Astrocyte (in vitro differentiated cells and primary cell): Measurements from ENCODE around the gene PAPLN. TPM values are rescaled to one million over a fixed set of nuclear protein-coding genes. Genes with fewer than 3 reads are reported as not detected.

Experiments
- DNase-seq: peaks from one replicate; pipeline ENCODE4 v3.0.0-alpha.2; 2010; ENCODE audit warnings: low read depth
- FAIRE-seq: peaks from 2 replicates; lab custom pipeline; 2011; peaks lifted over from hg19 to GRCh38; lab: Jason Lieb, UNC
- H2AFZ ChIP-seq: 2 replicates; pipeline ENCODE4 v1.6.0; 2012; ENCODE audit warnings: low read depth, low read length, inconsistent platforms
- H3K27ac ChIP-seq: 2 replicates; pipeline ENCODE4 v1.5.1; 2011; ENCODE audit warnings: low read depth, low read length, inconsistent platforms
- H3K27me3 ChIP-seq: 2 replicates; pipeline ENCODE4 v1.6.0; 2011; ENCODE audit warnings: low read length, inconsistent platforms; ENCODE audit not compliant: insufficient read depth
- H3K36me3 ChIP-seq: 2 replicates; pipeline ENCODE4 v1.5.1; 2011; ENCODE audit warnings: low read length, inconsistent platforms; ENCODE audit not compliant: insufficient read depth
- H3K4me1 ChIP-seq: 2 replicates; pipeline ENCODE4 v1.5.1; 2011; ENCODE audit warnings: low read length, inconsistent platforms; ENCODE audit not compliant: insufficient read depth
- H3K4me2 ChIP-seq: 2 replicates; pipeline ENCODE4 v1.6.0; 2012; ENCODE audit warnings: low read length, inconsistent platforms
- H3K4me3 ChIP-seq: 2 replicates; pipeline ENCODE4 v1.5.1; 2011; ENCODE audit warnings: low read depth, mild to moderate bottlenecking, low read length, inconsistent platforms; ENCODE audit not compliant: insufficient read depth
- H3K79me2 ChIP-seq: 2 replicates; pipeline ENCODE4 v1.6.0; 2012; ENCODE audit warnings: mild to moderate bottlenecking, low read length, inconsistent platforms; ENCODE audit not compliant: insufficient read depth
- H3K9ac ChIP-seq: 2 replicates; pipeline ENCODE4 v1.6.0; 2012; ENCODE audit warnings: mild to moderate bottlenecking, low read length, inconsistent platforms
- H3K9me3 ChIP-seq: 2 replicates; pipeline ENCODE4 v1.5.1; 2012; ENCODE audit warnings: low read depth, mild to moderate bottlenecking, low read length, inconsistent platforms; ENCODE audit not compliant: insufficient read depth
- H4K20me1 ChIP-seq: 2 replicates; pipeline ENCODE4 v1.6.0; 2012; ENCODE audit warnings: low read length, inconsistent platforms; ENCODE audit not compliant: insufficient read depth
- H3K27ac Mint-ChIP-seq: one replicate; pipeline ENCODE4 v1.8.0; 2021; ENCODE audit warnings: mild to moderate bottlenecking, mixed read lengths; ENCODE audit not compliant: unreplicated experiment
- H3K27me3 Mint-ChIP-seq: one replicate; pipeline ENCODE4 v1.8.0; 2021; ENCODE audit warnings: low read depth, mixed read lengths; ENCODE audit not compliant: unreplicated experiment
- H3K36me3 Mint-ChIP-seq: one replicate; pipeline ENCODE4 v1.8.0; 2021; ENCODE audit warnings: low read depth, mixed read lengths; ENCODE audit not compliant: unreplicated experiment
- H3K4me1 Mint-ChIP-seq: one replicate; pipeline ENCODE4 v1.8.0; 2021; ENCODE audit warnings: low read depth, mixed read lengths; ENCODE audit not compliant: unreplicated experiment
- H3K4me3 Mint-ChIP-seq: one replicate; pipeline ENCODE4 v1.8.0; 2021; ENCODE audit warnings: mild to moderate bottlenecking, moderate library complexity, mixed read lengths; ENCODE audit not compliant: unreplicated experiment
- H3K9me3 Mint-ChIP-seq: one replicate; pipeline ENCODE4 v1.8.0; 2021; ENCODE audit warnings: mild to moderate bottlenecking, mixed read lengths; ENCODE audit not compliant: unreplicated experiment
- EZH2 ChIP-seq: IDR thresholded peaks from 2 replicates; pipeline ENCODE4 v1.6.1; 2012; ENCODE audit warnings: mild to moderate bottlenecking, low read length, inconsistent platforms; ENCODE audit not compliant: insufficient read depth
- total RNA-seq: library from RNA; stranded (reverse); gene quantifications from 2 replicates; pipeline ENCODE4 v1.2.1, GENCODE V29; 2021
- TF ChIP-seq, protein P1 (sequence below): IDR thresholded peaks from 2 replicates; pipeline ENCODE4 v1.5.1; 2011; ENCODE audit warnings: low read depth, mild to moderate bottlenecking, inconsistent platforms, low read length, moderate library complexity; ENCODE audit not compliant: insufficient read depth

Gene PAPLN
- total RNA-seq, 1 donor from 2014 or later = 5.0 TPM

DNA sequence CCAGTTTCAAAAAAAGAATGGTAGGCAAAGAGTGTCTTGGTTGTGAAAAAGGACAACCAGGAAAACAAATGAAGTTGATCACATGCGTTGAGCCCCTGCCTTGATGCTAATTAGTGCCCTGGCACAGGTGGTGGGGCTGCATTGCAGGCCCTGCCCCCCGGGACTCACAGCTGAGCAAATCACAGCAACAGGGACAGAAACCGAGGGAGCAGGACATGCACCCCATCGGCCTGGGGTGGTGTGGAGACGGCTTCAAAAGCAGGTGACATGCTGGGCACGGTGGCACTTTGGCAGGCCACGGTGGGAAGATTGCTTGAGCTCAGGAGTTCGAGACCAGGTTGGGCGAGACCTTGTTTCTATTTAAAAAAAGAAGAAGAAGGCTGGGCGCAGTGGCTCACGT is 1.1 kb upstream of the PAPLN start:
- Mint-ChIP-seq H3K4me1 (peaks cover 47% of the 10 kb centered on the region), H3K4me3 (peak overlapping the region; percentile 46), H3K27ac (peak overlapping the region; percentile 13), H3K9me3 (no peaks in the 10 kb centered on the region), H3K27me3 (peaks cover 19% of the 10 kb centered on the region), H3K36me3 (no peaks in the 10 kb centered on the region)
- Histone ChIP-seq H3K4me3 (no peak overlapping the region), H4K20me1 (peaks cover 10% of the 10 kb centered on the region), H2AFZ (no peak overlapping the region), H3K27ac (no peak overlapping the region), H3K4me1 (peaks cover 26% of the 10 kb centered on the region), H3K9me3 (no peaks in the 10 kb centered on the region), H3K9ac (no peak overlapping the region), H3K79me2 (no peaks in the 10 kb centered on the region), H3K36me3 (no peaks in the 10 kb centered on the region), H3K27me3 (peaks cover 48% of the 10 kb centered on the region), H3K4me2 (no peak overlapping the region)
- no peak for FAIRE-seq
- no peak for DNase-seq
- TF ChIP-seq EZH2 = no peak
- TF ChIP-seq, protein P1, sequence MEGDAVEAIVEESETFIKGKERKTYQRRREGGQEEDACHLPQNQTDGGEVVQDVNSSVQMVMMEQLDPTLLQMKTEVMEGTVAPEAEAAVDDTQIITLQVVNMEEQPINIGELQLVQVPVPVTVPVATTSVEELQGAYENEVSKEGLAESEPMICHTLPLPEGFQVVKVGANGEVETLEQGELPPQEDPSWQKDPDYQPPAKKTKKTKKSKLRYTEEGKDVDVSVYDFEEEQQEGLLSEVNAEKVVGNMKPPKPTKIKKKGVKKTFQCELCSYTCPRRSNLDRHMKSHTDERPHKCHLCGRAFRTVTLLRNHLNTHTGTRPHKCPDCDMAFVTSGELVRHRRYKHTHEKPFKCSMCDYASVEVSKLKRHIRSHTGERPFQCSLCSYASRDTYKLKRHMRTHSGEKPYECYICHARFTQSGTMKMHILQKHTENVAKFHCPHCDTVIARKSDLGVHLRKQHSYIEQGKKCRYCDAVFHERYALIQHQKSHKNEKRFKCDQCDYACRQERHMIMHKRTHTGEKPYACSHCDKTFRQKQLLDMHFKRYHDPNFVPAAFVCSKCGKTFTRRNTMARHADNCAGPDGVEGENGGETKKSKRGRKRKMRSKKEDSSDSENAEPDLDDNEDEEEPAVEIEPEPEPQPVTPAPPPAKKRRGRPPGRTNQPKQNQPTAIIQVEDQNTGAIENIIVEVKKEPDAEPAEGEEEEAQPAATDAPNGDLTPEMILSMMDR = no peak

DNA sequence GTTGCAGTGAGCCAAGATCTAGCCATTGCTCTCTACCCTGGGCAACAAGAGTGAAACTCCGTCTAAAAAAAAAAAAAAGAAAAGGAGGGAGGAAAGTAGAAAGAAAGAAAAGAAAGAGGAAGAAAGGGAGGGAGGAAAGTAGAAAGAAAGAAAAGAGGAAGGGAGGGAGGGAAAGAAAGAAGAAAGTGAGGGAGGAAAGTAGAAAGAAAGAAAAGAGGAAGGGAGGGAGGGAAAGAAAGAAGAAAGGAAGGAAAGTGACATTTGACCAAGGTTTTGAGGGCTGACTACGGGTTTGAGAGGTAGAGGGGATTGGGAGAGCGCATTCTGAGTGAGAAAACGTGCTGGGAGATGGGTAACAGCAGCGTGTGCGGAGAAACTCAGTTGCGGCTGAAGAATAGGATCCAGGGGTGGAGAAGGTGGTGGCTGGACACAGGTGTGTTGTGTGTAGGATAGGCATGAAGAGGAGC is 521 bp upstream of the PAPLN start:
- Histone ChIP-seq H4K20me1 (peaks cover 10% of the 10 kb centered on the region), H3K9me3 (no peaks in the 10 kb centered on the region), H3K4me2 (peak overlapping the region; percentile 84), H3K9ac (no peak overlapping the region), H3K4me3 (no peak overlapping the region), H3K79me2 (no peaks in the 10 kb centered on the region), H3K4me1 (peaks cover 26% of the 10 kb centered on the region), H3K27ac (no peak overlapping the region), H3K36me3 (no peaks in the 10 kb centered on the region), H2AFZ (no peak overlapping the region), H3K27me3 (peaks cover 51% of the 10 kb centered on the region)
- Mint-ChIP-seq H3K4me3 (peak overlapping the region; percentile 76), H3K4me1 (peaks cover 52% of the 10 kb centered on the region), H3K27ac (peak overlapping the region; percentile 0), H3K36me3 (no peaks in the 10 kb centered on the region), H3K9me3 (no peaks in the 10 kb centered on the region), H3K27me3 (peaks cover 24% of the 10 kb centered on the region)
- DNase-seq (no peak), FAIRE-seq (no peak)
- no peak for TF ChIP-seq EZH2
- TF ChIP-seq, protein P1 = no peak

DNA sequence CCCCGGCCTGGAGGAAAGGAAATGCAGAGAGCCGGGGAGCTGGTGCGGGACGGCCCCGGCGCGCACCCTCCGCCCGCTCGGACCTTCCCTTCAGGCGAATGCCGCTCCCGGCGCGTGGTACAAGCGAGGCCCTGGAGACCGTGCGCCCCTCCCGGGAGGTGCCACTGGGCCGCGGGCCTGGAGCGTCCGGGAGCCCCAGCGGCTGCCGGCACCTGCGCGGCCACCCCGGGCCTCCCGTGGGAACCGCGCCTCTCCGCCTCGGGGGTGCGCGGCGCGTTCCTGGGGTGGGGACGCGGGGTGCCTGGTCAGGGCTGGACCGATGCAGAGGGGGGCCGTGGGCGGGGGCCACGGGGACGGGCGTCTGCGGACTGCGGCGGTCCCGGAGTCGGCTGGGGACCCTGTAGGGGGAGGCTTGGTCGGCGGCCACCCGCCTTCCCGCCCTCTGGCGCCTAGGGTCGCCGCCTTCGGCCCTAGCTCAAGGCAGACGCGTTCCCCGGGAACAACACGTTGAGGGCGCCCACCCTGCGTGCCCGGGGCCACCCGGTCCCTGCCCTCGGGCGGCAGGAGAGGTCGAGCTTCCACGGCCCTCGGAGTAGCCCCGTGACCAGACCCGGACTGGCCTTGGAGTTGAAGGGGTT is 599 bp downstream of the PAPLN start:
- Mint-ChIP-seq H3K4me1 (peaks cover 53% of the 10 kb centered on the region), H3K36me3 (no peaks in the 10 kb centered on the region), H3K9me3 (no peaks in the 10 kb centered on the region), H3K27ac (no peak overlapping the region), H3K27me3 (peaks cover 24% of the 10 kb centered on the region), H3K4me3 (peak overlapping the region; percentile 78)
- Histone ChIP-seq H3K9me3 (no peaks in the 10 kb centered on the region), H2AFZ (peak overlapping the region; percentile 51), H3K27ac (no peak overlapping the region), H3K9ac (peak overlapping the region; percentile 57), H3K4me3 (peak overlapping the region; percentile 56), H3K79me2 (no peaks in the 10 kb centered on the region), H4K20me1 (peaks cover 10% of the 10 kb centered on the region), H3K4me1 (peaks cover 26% of the 10 kb centered on the region), H3K36me3 (no peaks in the 10 kb centered on the region), H3K4me2 (peak overlapping the region; percentile 84), H3K27me3 (peaks cover 54% of the 10 kb centered on the region)
- no peak for DNase-seq
- FAIRE-seq = no peak
- TF ChIP-seq EZH2 = peak; percentile 55
- TF ChIP-seq, protein P1 = no peak
